Body of pancreas (tissue), 4 donors: ENCODE measurements around the gene PCDHGC4. TPM values are rescaled to one million over a fixed set of nuclear protein-coding genes. Genes with fewer than 3 reads are reported as not detected.

ENCODE experiments used
- ATAC-seq: fragments of 150-250 bp; one replicate; pipeline ENCODE4 v1.9.1; 2016
- DNase-seq, 4 donors: peaks; one replicate each; pipeline ENCODE4 v3.0.0-alpha.2; 2019
- H3K27ac ChIP-seq, 4 donors: fragments of 200-600 bp; sonication (generic); 1 replicate in 3 of 4; 2 replicates in 1 of 4; pipeline versions ENCODE4 v1.5.1 to v1.6.1; 2016 to 2019; ENCODE audit warnings: mild to moderate bottlenecking in 1 of 4, mixed read lengths in 1 of 4, moderate library complexity in 1 of 4
- H3K27me3 ChIP-seq, 2 donors: fragments of 200-600 bp; sonication (generic); one replicate each; pipeline ENCODE4 v1.6.0; 2016; ENCODE audit warnings: mild to moderate bottlenecking in 1 of 2
- H3K36me3 ChIP-seq, 2 donors: fragments of 200-600 bp; sonication (generic); replicated peaks in 1 of 2; 2 replicates each; pipeline ENCODE4 v1.5.1; 2016; ENCODE audit warnings: low read depth in 2 of 2; ENCODE audit not compliant: insufficient read depth in 1 of 2
- H3K4me1 ChIP-seq: fragments of 200-600 bp; sonication (generic); one replicate; pipeline ENCODE4 v1.6.0; 2016
- H3K4me3 ChIP-seq, 2 donors: fragments of 200-600 bp; sonication (generic); 1 replicate in 1 of 2; 2 replicates in 1 of 2; pipeline ENCODE4 v1.5.1; 2016 to 2019
- H3K9me3 ChIP-seq, 3 donors: fragments of 200-600 bp; sonication (generic); 1 replicate in 2 of 3; 2 replicates in 1 of 3; pipeline ENCODE4 v1.5.1; 2016
- POLR2A ChIP-seq, 3 donors: fragments of 450-650 bp; IDR thresholded peaks; one replicate each; pipeline ENCODE4 v1.6.1; 2016; ENCODE audit warnings: antibody characterized with exemption in 3 of 3, mild to moderate bottlenecking in 2 of 3
- WGBS, 2 donors: methylation state at CpG; one replicate each; pipeline ENCODE4 v1.1.5; 2017; 5-methylcytosine and 5-hydroxymethylcytosine counted together
- intact Hi-C: fragments of 100-400 bp; cut with DNase I; formaldehyde crosslinking; loops from one replicate; pipeline ENCODE4 v1.15.1; 2023
- total RNA-seq, 2 donors: library from RNA; depleted of rRNA; stranded (reverse); fragments of >200 nt; gene quantifications; one replicate each; pipeline ENCODE4 v1.1.0, GENCODE V29; 2016
- TF ChIP-seq, protein P1 (sequence below), 7 experiments: fragments of 450-650 bp in 4 of 7; fragments of 200-600 bp in 3 of 7; sonication (generic) in 3 of 7; IDR thresholded peaks; one replicate each; pipeline ENCODE4 v1.5.1; 2016 to 2019; ENCODE audit warnings: antibody characterized with exemption in 7 of 7

The PCDHGC4 gene
- total RNA-seq, 2 donors from 2014 or later: 1.6 to 2.0 TPM

- WGBS, 2 donors: 75 to 79% methylated on average over 14 of the region's 14 CpGs
- intact Hi-C loops: no loop called here
- no peak for TF ChIP-seq POLR2A (IDR thresholded peaks at IDR 0.05)
- TF ChIP-seq, protein P1, sequence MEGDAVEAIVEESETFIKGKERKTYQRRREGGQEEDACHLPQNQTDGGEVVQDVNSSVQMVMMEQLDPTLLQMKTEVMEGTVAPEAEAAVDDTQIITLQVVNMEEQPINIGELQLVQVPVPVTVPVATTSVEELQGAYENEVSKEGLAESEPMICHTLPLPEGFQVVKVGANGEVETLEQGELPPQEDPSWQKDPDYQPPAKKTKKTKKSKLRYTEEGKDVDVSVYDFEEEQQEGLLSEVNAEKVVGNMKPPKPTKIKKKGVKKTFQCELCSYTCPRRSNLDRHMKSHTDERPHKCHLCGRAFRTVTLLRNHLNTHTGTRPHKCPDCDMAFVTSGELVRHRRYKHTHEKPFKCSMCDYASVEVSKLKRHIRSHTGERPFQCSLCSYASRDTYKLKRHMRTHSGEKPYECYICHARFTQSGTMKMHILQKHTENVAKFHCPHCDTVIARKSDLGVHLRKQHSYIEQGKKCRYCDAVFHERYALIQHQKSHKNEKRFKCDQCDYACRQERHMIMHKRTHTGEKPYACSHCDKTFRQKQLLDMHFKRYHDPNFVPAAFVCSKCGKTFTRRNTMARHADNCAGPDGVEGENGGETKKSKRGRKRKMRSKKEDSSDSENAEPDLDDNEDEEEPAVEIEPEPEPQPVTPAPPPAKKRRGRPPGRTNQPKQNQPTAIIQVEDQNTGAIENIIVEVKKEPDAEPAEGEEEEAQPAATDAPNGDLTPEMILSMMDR (IDR thresholded peaks at IDR 0.05): no peak
- Histone ChIP-seq H3K9me3 (no peaks in the 10 kb centered on the region), H3K36me3 (no peaks in the 10 kb centered on the region), H3K27me3 (no peaks in the 10 kb centered on the region), H3K4me1 (peaks cover 17% of the 10 kb centered on the region), H3K27ac (no peak within 1 kb of the TSS), H3K4me3 (no peak within 1 kb of the TSS)
- no peak for ATAC-seq
- no peak for DNase-seq
These were observed 4.0 kb downstream of the PCDHGC4 start, which contains the start of gene PCDHGC5 for GRCh38 chr5:141488591-141489561. PCDHGC5 (plus strand) TSS chr5:141489081; CDS start chr5:141489241, 160 bp downstream.

DNA sequence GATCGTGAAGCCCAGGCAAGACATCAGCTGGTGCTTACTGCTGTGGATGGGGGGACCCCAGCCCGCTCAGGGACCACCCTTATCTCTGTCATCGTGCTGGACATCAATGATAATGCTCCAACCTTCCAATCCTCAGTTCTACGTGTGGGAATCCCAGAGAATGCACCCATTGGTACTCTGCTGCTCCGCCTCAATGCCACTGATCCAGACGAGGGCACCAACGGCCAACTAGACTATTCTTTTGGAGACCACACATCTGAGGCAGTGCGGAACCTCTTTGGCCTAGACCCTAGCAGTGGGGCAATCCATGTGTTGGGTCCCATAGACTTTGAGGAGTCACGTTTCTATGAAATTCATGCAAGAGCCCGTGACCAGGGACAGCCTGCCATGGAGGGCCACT, 5.0 kb downstream of the PCDHGC4 start:
- no peaks in the 10 kb centered on the region for H3K36me3 ChIP-seq
- TF ChIP-seq, protein P1 (IDR thresholded peaks at IDR 0.05): no peak
- TF ChIP-seq POLR2A (IDR thresholded peaks at IDR 0.05): no peak
- intact Hi-C loops: no loop called here
- DNase-seq (no peak), ATAC-seq (no peak)
- H3K27me3 ChIP-seq: no peaks in the 10 kb centered on the region
- H3K27ac ChIP-seq: no peak overlapping the region
- peaks cover 7% of the 10 kb centered on the region for H3K4me1 ChIP-seq
- no peak overlapping the region for H3K4me3 ChIP-seq
- 82 to 93% methylated on average over 2 to 10 of the region's 10 CpGs for WGBS, 2 donors
- no peaks in the 10 kb centered on the region for H3K9me3 ChIP-seq

GRCh38 chr5:141490271-141490670, 5.4 kb downstream of the PCDHGC4 start:
- 90 to 96% methylated on average over 10 of the region's 10 CpGs for WGBS, 2 donors
- no peak for DNase-seq

DNA sequence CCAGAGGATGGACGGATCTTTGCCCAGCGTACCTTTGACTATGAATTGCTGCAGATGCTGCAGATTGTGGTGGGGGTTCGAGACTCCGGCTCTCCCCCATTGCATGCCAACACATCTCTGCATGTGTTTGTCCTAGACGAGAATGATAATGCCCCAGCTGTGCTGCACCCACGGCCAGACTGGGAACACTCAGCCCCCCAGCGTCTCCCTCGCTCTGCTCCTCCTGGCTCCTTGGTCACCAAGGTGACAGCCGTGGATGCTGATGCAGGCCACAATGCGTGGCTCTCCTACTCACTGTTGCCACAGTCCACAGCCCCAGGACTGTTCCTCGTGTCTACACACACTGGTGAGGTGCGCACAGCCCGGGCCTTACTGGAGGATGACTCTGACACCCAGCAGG, 5.9 kb downstream of the PCDHGC4 start:
- Histone ChIP-seq H3K4me3 (no peak overlapping the region), H3K27ac (no peak overlapping the region), H3K9me3 (no peaks in the 10 kb centered on the region), H3K27me3 (no peaks in the 10 kb centered on the region), H3K36me3 (no peaks in the 10 kb centered on the region), H3K4me1 (no peaks in the 10 kb centered on the region)
- 85 to 87% methylated on average over 12 to 13 of the region's 13 CpGs for WGBS, 2 donors
- ATAC-seq (no peak), DNase-seq (no peak)
- intact Hi-C loops: no loop called here
- TF ChIP-seq, protein P1 (IDR thresholded peaks at IDR 0.05): no peak
- no peak for TF ChIP-seq POLR2A (IDR thresholded peaks at IDR 0.05)

More at GRCh38 chr5:141490271-141490670, 5.4 kb downstream of the PCDHGC4 start:
- no peak for ATAC-seq
- Histone ChIP-seq H3K4me1 (peaks cover 3% of the 10 kb centered on the region), H3K4me3 (no peak overlapping the region), H3K36me3 (no peaks in the 10 kb centered on the region), H3K9me3 (no peaks in the 10 kb centered on the region), H3K27me3 (no peaks in the 10 kb centered on the region), H3K27ac (no peak overlapping the region)
- TF ChIP-seq, protein P1 (IDR thresholded peaks at IDR 0.05): no peak
- no peak for TF ChIP-seq POLR2A (IDR thresholded peaks at IDR 0.05)
- intact Hi-C loops: no loop called here
